GDM1 (cell line): ENCODE measurements around the gene GBP7.
A peak's percentile ranks its signal among the peaks of the same experiment; 100 is the strongest.

Experiments
- DNase-seq: peaks from one replicate; lab custom pipeline; 2025; lab: John Stamatoyannopoulos, UW

Gene GBP7

GRCh38 chr1:89114662-89115061, 61.1 kb downstream of the GBP7 start:
- no peak for DNase-seq

GRCh38 chr1:89112871-89113613, 62.8 kb downstream of the GBP7 start:
- no peak for DNase-seq

- DNase-seq, result no peak
These were observed 71.1 kb downstream of the GBP7 start for GRCh38 chr1:89104687-89105086.

GRCh38 chr1:89104147-89104546, 71.7 kb downstream of the GBP7 start:
- DNase-seq, result no peak

DNA sequence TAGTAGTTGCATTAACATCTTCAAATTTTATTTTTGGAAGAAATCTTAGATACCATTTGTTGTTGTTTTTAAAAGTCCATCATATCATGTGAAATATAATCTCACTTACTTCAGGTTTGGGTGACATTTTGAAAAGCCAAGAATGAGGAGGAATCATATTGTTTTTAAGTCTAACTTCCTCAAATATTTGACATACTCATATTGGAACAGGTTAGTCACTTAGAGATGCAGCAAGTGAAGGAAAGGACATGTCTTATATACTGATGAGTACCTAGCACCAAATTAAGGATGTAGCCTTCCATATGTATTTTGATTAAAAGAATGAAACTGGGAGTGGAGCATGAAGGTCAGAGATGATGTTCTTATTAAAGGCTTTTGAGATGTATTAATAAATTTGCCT, 73.8 kb downstream of the GBP7 start:
- no peak for DNase-seq

DNA sequence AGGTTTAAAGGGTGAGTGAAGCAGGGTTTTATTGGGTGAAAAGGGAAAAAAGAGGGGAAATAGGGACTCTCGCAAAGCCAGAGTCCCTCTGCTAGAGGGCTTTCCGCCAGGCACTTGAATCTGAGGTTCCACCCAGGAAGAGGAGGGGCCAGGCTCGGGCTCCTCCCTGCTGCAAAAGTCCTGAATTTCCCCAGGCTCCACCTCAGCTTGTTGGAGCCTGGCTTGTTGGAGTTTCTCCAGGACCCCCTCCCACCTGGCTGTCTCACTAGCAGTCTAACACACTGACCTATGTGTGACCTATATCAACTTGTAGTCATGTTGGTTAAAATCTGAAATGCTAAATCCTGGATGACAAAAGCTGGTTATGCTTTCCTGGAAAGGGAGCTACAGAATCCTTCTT, 75.4 kb downstream of the GBP7 start:
- DNase-seq, result no peak

DNA sequence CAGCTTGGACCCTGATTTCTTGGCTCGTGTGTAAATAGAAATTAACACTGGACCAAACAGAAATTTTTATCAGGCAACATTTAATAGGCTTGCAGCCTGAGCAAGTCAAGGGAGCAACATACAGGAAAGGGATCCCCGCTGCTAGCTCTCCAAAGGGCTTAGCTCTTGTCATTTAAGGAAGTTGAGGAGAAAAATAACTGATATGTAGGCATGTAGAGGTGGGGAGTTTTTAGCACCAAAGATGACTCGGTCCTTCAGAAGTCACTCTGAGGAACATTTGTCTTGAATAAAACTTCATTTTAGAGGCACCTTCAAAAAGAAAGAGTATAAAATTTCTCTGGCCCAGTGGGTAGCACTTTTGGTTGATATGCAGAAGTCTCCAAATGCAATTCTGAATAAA, 76.9 kb downstream of the GBP7 start:
- no peak for DNase-seq

GRCh38 chr1:89095737-89096136, 80.1 kb downstream of the GBP7 start:
- DNase-seq, result no peak

GRCh38 chr1:89089962-89090361, 85.8 kb downstream of the GBP7 start:
- DNase-seq, result no peak

DNA sequence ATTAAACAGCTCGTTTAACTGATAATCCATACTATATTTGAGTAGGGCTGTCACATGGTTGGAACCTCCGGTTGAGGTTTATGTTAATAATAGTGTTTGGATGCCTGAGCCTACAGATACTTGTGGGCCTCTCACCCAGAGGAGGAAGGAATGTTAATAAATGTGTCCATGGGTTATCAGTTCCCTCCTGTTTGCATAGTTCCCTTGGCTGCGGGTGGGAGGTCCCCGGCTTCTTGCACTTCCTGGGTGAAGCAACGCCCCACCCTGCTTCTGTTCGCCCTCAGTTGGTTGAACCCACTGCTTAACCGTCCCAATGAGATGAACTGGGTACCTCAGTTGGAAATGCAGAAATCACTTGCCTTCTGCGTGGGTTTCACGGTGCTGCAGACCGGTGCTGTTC, 87.2 kb downstream of the GBP7 start:
- DNase-seq, result no peak

DNA sequence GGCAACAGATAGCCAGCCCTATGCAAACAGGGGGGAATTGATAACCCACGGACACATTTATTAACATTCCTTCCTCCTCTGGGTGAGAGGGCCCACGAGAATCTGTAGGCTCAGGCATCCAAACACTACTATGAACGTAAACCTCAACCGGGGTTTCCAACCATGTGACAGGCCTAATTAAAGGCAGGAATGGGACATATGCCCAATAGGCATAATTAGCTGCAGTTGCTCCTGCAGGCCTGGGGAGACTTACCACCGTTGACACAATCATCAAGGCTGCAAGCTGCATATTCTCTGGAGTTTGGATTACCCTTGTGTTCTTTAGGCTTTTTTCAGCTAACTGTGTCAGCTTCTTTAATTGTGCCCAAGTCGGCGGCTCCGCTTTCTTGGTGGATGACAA, 88.6 kb downstream of the GBP7 start:
- no peak for DNase-seq

- DNase-seq, result peak; percentile 33
These were observed 90.0 kb downstream of the GBP7 start for GRCh38 chr1:89085781-89086180.
